AG10803 (cell line): ENCODE results near the gene PKHD1.

Experiments
- DNase-seq: peaks from one replicate; pipeline ENCODE4 v3.0.0; 2010; ENCODE audit warnings: low read depth
- H3K4me3 ChIP-seq: 2 replicates; pipeline ENCODE4 v1.5.1; 2011; ENCODE audit warnings: mild to moderate bottlenecking, low read length, control low read depth
- TF ChIP-seq, protein P1 (sequence below): conservative IDR thresholded peaks from 2 replicates; pipeline ENCODE4 v1.5.1; 2011; ENCODE audit warnings: mild to moderate bottlenecking, low read length, control low read depth, inconsistent platforms

Gene PKHD1

GRCh38 chr6:51718533-51718932, 368.9 kb downstream of the PKHD1 start:
- TF ChIP-seq, protein P1, sequence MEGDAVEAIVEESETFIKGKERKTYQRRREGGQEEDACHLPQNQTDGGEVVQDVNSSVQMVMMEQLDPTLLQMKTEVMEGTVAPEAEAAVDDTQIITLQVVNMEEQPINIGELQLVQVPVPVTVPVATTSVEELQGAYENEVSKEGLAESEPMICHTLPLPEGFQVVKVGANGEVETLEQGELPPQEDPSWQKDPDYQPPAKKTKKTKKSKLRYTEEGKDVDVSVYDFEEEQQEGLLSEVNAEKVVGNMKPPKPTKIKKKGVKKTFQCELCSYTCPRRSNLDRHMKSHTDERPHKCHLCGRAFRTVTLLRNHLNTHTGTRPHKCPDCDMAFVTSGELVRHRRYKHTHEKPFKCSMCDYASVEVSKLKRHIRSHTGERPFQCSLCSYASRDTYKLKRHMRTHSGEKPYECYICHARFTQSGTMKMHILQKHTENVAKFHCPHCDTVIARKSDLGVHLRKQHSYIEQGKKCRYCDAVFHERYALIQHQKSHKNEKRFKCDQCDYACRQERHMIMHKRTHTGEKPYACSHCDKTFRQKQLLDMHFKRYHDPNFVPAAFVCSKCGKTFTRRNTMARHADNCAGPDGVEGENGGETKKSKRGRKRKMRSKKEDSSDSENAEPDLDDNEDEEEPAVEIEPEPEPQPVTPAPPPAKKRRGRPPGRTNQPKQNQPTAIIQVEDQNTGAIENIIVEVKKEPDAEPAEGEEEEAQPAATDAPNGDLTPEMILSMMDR: no peak
- no peak overlapping the region for H3K4me3 ChIP-seq
- DNase-seq: no peak

- DNase-seq: no peak
- TF ChIP-seq, protein P1: no peak
- H3K4me3 ChIP-seq: no peak overlapping the region
Measured at GRCh38 chr6:51717477-51717876, 369.9 kb downstream of the PKHD1 start.

GRCh38 chr6:51711876-51712275, 375.5 kb downstream of the PKHD1 start:
- no peak for DNase-seq
- TF ChIP-seq, protein P1: no peak
- H3K4me3 ChIP-seq: no peak overlapping the region

GRCh38 chr6:51706086-51706485, 381.3 kb downstream of the PKHD1 start:
- TF ChIP-seq, protein P1: no peak
- no peak for DNase-seq
- no peak overlapping the region for H3K4me3 ChIP-seq

DNA sequence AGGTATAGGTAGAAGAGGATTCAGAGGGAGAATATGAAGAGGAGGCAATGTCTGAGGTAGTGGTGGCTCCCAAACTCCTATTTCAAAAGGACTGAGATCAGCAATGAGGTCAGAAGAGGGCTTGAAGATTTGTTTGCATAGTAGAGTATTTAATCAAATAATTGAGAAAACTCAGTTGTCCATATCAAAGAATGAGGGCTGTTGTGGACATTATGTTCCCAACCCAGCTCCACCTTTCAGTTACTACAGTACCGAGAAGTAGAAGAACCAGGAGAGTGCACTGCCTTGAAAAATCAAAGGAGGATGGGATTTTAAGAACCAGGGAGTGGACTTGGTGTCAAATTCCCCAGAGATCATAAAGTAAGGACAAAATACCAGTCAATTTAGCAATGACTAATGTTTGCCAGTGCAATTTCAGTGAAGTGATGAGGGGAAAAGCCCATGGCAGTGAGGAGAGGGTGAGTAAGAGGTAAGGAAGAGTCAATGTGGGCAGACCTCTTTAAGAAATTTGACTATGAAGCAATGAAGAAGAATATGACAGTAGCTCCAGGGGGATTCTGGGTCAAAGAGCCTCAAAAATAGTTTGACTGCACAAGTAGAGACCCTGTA, 382.4 kb downstream of the PKHD1 start:
- no peak overlapping the region for H3K4me3 ChIP-seq
- TF ChIP-seq, protein P1: no peak
- DNase-seq: no peak

DNA sequence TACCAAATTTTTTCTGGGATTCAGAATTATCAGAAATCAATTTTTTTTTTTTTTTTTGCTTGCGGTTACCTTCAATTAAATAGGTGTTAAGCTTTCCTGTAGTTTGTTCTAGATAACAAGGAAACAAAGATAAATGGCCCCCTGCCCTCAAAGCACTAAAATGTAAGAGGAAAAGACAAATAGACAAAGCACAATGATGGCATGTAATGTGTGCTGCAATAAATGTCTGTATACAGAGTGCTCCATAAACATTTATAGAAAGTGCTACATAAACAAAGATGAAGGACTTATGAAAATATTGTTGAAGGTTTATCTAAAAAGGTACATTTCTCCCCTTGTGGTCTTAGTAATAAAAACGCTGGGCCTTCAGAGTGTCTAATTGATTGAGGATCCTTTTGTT, 384.6 kb downstream of the PKHD1 start:
- TF ChIP-seq, protein P1: no peak
- no peak overlapping the region for H3K4me3 ChIP-seq
- no peak for DNase-seq

DNA sequence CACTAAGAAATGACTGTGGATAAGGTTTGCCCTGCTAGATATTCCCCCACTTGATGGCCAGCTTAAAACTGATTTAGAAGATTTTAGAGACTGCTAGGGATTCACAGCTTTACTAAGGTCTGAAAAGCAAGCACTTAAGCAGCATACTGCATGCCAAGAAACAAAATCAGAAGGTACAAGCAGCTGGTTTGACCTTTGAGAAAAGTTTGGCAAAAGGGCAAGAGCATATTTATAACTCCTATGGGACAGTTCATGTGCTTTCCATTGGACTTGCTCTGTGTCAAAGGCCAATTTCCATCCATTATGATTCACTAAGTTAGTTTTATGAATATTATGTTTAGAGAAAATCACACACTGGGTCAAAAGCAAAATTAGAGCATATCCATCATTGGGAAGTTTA, 402.8 kb downstream of the PKHD1 start:
- H3K4me3 ChIP-seq: no peak overlapping the region
- TF ChIP-seq, protein P1: no peak
- no peak for DNase-seq
